Measurements from ENCODE around the gene PAN2.
"Not testable (repeated sequence)": the region's sequence is repeated elsewhere in the genome, so short reads cannot be mapped to it uniquely, and the experiment has no call there.

PAN2 gene

DNA sequence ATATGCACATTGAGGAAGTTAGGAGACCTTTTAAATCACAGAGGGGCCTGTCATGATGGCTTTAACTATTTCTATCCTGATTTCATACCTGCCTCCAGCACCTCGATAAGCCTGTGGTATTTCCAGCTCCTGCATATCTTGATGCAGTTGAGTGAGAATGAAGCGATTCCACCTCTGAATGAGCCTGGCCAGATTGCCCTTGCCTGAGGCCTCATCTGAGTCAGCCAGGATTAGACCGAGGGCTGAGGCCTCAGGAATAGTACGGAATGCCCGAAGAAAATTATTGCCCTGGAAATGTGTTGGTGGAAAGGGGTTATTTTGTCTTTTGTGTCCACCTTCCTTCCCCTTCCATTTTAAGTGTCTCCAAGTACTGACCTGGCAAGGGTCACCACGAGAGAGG is 9.6 kb downstream of the PAN2 start:
- no peaks in the 10 kb centered on the region for H3K79me2 ChIP-seq (ENCODE audit: insufficient read depth, low read length)
- H3K36me3 ChIP-seq (ENCODE audit: low read length), result peaks cover 8% of the 10 kb centered on the region; the same call in 1 of the 2 replicates
- no peaks in the 10 kb centered on the region for H3K9me3 ChIP-seq (ENCODE audit: insufficient read depth, low read length)
- H3K4me2 ChIP-seq (ENCODE audit: low read depth, low read length, poor library complexity, severe bottlenecking), result no peak overlapping the region
- no peak overlapping the region for H2AFZ ChIP-seq (ENCODE audit: low read depth, low read length, severe bottlenecking)
- no peak overlapping the region for H3K4me3 ChIP-seq (ENCODE audit: insufficient read depth, low read length, poor library complexity, severe bottlenecking)
- no peak for TF ChIP-seq EZH2phosphoT487 (conservative IDR thresholded peaks at IDR 0.05; ENCODE audit: low read length)
- no peak for TF ChIP-seq CTCF (IDR thresholded peaks at IDR 0.05; ENCODE audit: insufficient read depth, low read length, poor library complexity, severe bottlenecking)
- H3K27ac ChIP-seq (ENCODE audit: low read depth, low read length), result no peak overlapping the region
- H3K27me3 ChIP-seq (ENCODE audit: low read length), result no peaks in the 10 kb centered on the region
- H3F3A ChIP-seq (ENCODE audit: insufficient read depth), result no peaks in the 10 kb centered on the region
- no peak overlapping the region for H3K9ac ChIP-seq (ENCODE audit: low read length)
- no peaks in the 10 kb centered on the region for H4K20me1 ChIP-seq (ENCODE audit: low read depth, low read length)
- H3K9me2 ChIP-seq (replicated peaks; ENCODE audit: insufficient read depth, low read length), result no peaks in the 10 kb centered on the region

GRCh38 chr12:56321610-56322009 is 12.2 kb downstream of the PAN2 start:
- not testable (repeated sequence) for H3K9me3 ChIP-seq (ENCODE audit: insufficient read depth, low read length); H3K27ac ChIP-seq (ENCODE audit: low read depth, low read length); H3K79me2 ChIP-seq (ENCODE audit: insufficient read depth, low read length); H2AFZ ChIP-seq (ENCODE audit: low read depth, low read length, severe bottlenecking); H3K9ac ChIP-seq (ENCODE audit: low read length); H3K9me2 ChIP-seq (replicated peaks; ENCODE audit: insufficient read depth, low read length); H4K20me1 ChIP-seq (ENCODE audit: low read depth, low read length); H3K27me3 ChIP-seq (ENCODE audit: low read length); H3K4me2 ChIP-seq (ENCODE audit: low read depth, low read length, poor library complexity, severe bottlenecking); H3K36me3 ChIP-seq (ENCODE audit: low read length); H3K4me3 ChIP-seq (ENCODE audit: insufficient read depth, low read length, poor library complexity, severe bottlenecking); H3F3A ChIP-seq (ENCODE audit: insufficient read depth)

DNA sequence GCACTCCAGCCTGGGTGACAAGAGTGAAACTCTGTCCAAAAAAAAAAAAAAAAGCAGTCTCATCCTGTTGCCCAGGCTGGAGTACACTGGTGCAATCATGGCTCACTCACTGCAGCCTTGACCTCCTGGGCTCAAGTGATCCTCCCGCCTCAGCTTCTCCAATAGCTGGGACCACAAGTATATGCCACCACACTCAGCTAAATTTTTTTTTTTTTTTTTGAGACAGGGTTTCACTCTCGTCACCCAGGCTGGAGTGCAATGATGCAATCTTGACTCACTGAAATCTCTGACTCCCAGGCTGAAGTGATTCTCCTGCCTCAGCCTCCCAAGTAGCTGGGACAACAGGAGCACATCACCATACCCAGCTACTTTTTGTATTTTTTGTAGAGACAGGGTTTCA is 12.8 kb downstream of the PAN2 start:
- no peaks in the 10 kb centered on the region for H3K27me3 ChIP-seq (ENCODE audit: low read length)
- H3K36me3 ChIP-seq (ENCODE audit: low read length), result peaks cover 8% of the 10 kb centered on the region; the same call in 1 of the 2 replicates
- no peaks in the 10 kb centered on the region for H3K79me2 ChIP-seq (ENCODE audit: insufficient read depth, low read length)
- H3K9ac ChIP-seq (ENCODE audit: low read length), result no peak overlapping the region
- no peaks in the 10 kb centered on the region for H3K9me3 ChIP-seq (ENCODE audit: insufficient read depth, low read length)
- no peak overlapping the region for H3K27ac ChIP-seq (ENCODE audit: low read depth, low read length)
- peaks cover 4% of the 10 kb centered on the region for H3F3A ChIP-seq (ENCODE audit: insufficient read depth)
- H3K9me2 ChIP-seq (replicated peaks; ENCODE audit: insufficient read depth, low read length), result no peaks in the 10 kb centered on the region
- no peak overlapping the region for H3K4me3 ChIP-seq (ENCODE audit: insufficient read depth, low read length, poor library complexity, severe bottlenecking)
- no peaks in the 10 kb centered on the region for H4K20me1 ChIP-seq (ENCODE audit: low read depth, low read length)
- no peak overlapping the region for H3K4me2 ChIP-seq (ENCODE audit: low read depth, low read length, poor library complexity, severe bottlenecking)
- TF ChIP-seq CTCF (IDR thresholded peaks at IDR 0.05; ENCODE audit: insufficient read depth, low read length, poor library complexity, severe bottlenecking) (no peak), EZH2phosphoT487 (conservative IDR thresholded peaks at IDR 0.05; ENCODE audit: low read length) (no peak)
- H2AFZ ChIP-seq (ENCODE audit: low read depth, low read length, severe bottlenecking), result no peak overlapping the region

- H4K20me1 ChIP-seq (ENCODE audit: low read depth, low read length), result no peaks in the 10 kb centered on the region
- H3K27ac ChIP-seq (ENCODE audit: low read depth, low read length), result no peak overlapping the region
- H3K27me3 ChIP-seq (ENCODE audit: low read length), result no peaks in the 10 kb centered on the region
- peaks cover 4% of the 10 kb centered on the region; the same call in 1 of the 2 replicates for H3K36me3 ChIP-seq (ENCODE audit: low read length)
- TF ChIP-seq CTCF (IDR thresholded peaks at IDR 0.05; ENCODE audit: insufficient read depth, low read length, poor library complexity, severe bottlenecking) (no peak), EZH2phosphoT487 (conservative IDR thresholded peaks at IDR 0.05; ENCODE audit: low read length) (no peak)
- H3K9me2 ChIP-seq (replicated peaks; ENCODE audit: insufficient read depth, low read length), result no peaks in the 10 kb centered on the region
- no peak overlapping the region for H3K9ac ChIP-seq (ENCODE audit: low read length)
- H3K9me3 ChIP-seq (ENCODE audit: insufficient read depth, low read length), result no peaks in the 10 kb centered on the region
- peaks cover 17% of the 10 kb centered on the region for H3K79me2 ChIP-seq (ENCODE audit: insufficient read depth, low read length)
- no peak overlapping the region for H2AFZ ChIP-seq (ENCODE audit: low read depth, low read length, severe bottlenecking)
- H3F3A ChIP-seq (ENCODE audit: insufficient read depth), result peaks cover 4% of the 10 kb centered on the region
- H3K4me2 ChIP-seq (ENCODE audit: low read depth, low read length, poor library complexity, severe bottlenecking), result no peak overlapping the region
- H3K4me3 ChIP-seq (ENCODE audit: insufficient read depth, low read length, poor library complexity, severe bottlenecking), result no peak overlapping the region
Observed at GRCh38 chr12:56317675-56318074, 16.1 kb downstream of the PAN2 start.

Measured in SU-DHL-6 (cell line).